C4-2B (cell line): ENCODE results near the gene BCAR3.

Source experiments
- CTCF ChIP-seq: fragments of 450-650 bp; conservative IDR thresholded peaks from 2 replicates; pipeline ENCODE4 v1.5.1; 2017; ENCODE audit warnings: mild to moderate bottlenecking
- ZFX ChIP-seq: fragments of 450-650 bp; IDR thresholded peaks from 2 replicates; pipeline ENCODE4 v1.6.1; 2017

GRCh38 chr1:93690341-93690740 lies 8.7 kb upstream of the BCAR3 start:
- no peak for TF ChIP-seq CTCF
- no peak for TF ChIP-seq ZFX
